ENCODE measurements around the gene FRMD4A.

DNA sequence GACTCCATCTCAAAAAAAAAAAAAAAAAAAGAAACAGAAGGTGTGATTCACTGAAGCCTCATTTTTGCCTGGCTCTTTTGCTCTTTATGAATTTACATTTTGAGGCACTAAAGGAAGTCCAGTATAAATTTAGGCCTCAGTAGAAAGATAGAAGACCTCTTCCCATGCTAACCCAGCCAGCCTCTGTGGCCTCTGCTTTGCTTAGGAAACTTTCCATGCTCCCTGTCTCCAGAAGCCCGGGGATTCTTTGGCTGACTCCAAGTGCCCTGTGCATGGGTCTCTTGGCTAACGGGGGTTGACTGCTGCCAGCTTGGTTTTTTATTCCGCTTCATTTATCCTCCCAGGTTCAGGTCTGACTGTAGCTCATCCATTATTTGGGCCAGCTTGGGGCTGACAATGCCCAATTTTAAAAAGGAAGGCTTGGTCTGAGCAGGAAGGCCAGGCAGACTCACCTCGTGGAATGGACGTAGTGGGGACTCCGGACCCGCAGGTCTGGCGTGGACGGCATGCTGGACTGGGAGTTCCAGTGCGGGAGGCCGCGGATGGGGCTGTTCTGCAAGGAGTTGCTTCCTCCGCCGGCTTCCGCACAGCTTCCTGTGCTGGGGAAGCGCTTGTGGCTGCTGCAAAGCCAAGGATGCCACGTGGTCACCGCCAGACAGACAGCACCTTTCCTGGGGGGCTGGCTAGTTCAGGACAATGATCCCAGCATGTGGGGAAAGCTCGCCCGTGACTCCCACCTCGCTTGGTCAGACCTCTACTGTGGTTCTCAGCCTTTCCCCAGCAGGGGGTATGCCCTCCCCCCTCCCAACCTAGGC is 671.6 kb downstream of the FRMD4A start:
- TF ChIP-seq, protein P1, sequence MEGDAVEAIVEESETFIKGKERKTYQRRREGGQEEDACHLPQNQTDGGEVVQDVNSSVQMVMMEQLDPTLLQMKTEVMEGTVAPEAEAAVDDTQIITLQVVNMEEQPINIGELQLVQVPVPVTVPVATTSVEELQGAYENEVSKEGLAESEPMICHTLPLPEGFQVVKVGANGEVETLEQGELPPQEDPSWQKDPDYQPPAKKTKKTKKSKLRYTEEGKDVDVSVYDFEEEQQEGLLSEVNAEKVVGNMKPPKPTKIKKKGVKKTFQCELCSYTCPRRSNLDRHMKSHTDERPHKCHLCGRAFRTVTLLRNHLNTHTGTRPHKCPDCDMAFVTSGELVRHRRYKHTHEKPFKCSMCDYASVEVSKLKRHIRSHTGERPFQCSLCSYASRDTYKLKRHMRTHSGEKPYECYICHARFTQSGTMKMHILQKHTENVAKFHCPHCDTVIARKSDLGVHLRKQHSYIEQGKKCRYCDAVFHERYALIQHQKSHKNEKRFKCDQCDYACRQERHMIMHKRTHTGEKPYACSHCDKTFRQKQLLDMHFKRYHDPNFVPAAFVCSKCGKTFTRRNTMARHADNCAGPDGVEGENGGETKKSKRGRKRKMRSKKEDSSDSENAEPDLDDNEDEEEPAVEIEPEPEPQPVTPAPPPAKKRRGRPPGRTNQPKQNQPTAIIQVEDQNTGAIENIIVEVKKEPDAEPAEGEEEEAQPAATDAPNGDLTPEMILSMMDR (IDR thresholded peaks at IDR 0.05): no peak
- TF ChIP-seq POLR2A (IDR thresholded peaks at IDR 0.05): no peak

Data from stomach (tissue), 4 donors.